Measurements from ENCODE around the gene GMNC. TPM values are rescaled to one million over a fixed set of nuclear protein-coding genes. Genes with fewer than 3 reads are reported as not detected.

Gene GMNC
- total RNA-seq, 4 donors from 2014 or later = not detected

- no peak overlapping the region for H3K4me3 ChIP-seq
- DNase-seq (ENCODE audit: extremely low spot score) = no peak
- 76% methylated on average over 2 of the region's 2 CpGs for WGBS
- H3K27ac ChIP-seq (replicated peaks in 1 of 4) = no peak overlapping the region
- TF ChIP-seq CTCF (IDR thresholded peaks at IDR 0.05) (no peak), POLR2AphosphoS5 (IDR thresholded peaks at IDR 0.05) (no peak), POLR2A (IDR thresholded peaks at IDR 0.05; ENCODE audit: low read depth) (no peak), EP300 (IDR thresholded peaks at IDR 0.05) (no peak)
- no peaks in the 10 kb centered on the region for H3K36me3 ChIP-seq
- no peaks in the 10 kb centered on the region for H3K27me3 ChIP-seq
- peaks cover 0 to 7% (median 0%) of the 10 kb centered on the region in 4 donors for H3K9me3 ChIP-seq
- intact Hi-C loops (cut with DNase I) = no loop called here
- H3K4me1 ChIP-seq = no peaks in the 10 kb centered on the region
Observed at GRCh38 chr3:190902292-190902691, 39.8 kb upstream of the GMNC start.

GRCh38 chr3:190892395-190892902 is 30.0 kb upstream of the GMNC start:
- H3K4me1 ChIP-seq = no peaks in the 10 kb centered on the region
- H3K9me3 ChIP-seq = peaks cover 0 to 15% (median 11%) of the 10 kb centered on the region in 4 donors
- no peak for DNase-seq (ENCODE audit: extremely low spot score)
- no peak overlapping the region for H3K4me3 ChIP-seq
- intact Hi-C loops (cut with DNase I) = no loop called here
- H3K36me3 ChIP-seq = no peaks in the 10 kb centered on the region
- no peaks in the 10 kb centered on the region for H3K27me3 ChIP-seq
- H3K27ac ChIP-seq (replicated peaks in 1 of 4) = no peak overlapping the region
- no peak for TF ChIP-seq CTCF (IDR thresholded peaks at IDR 0.05)
- no peak for TF ChIP-seq POLR2A (IDR thresholded peaks at IDR 0.05; ENCODE audit: low read depth)
- no peak for TF ChIP-seq EP300 (IDR thresholded peaks at IDR 0.05)
- TF ChIP-seq POLR2AphosphoS5 (IDR thresholded peaks at IDR 0.05) = no peak
- 64% methylated on average over 4 of the region's 4 CpGs for WGBS

- 77% methylated on average over 5 of the region's 5 CpGs for WGBS
- Histone ChIP-seq H3K4me1 (no peaks in the 10 kb centered on the region), H3K27ac (replicated peaks in 1 of 4) (no peak overlapping the region), H3K9me3 (no peaks in the 10 kb centered on the region), H3K27me3 (no peaks in the 10 kb centered on the region), H3K36me3 (no peaks in the 10 kb centered on the region), H3K4me3 (no peak overlapping the region)
- no peak for DNase-seq (ENCODE audit: extremely low spot score)
- TF ChIP-seq POLR2AphosphoS5 (IDR thresholded peaks at IDR 0.05) (no peak), EP300 (IDR thresholded peaks at IDR 0.05) (no peak), CTCF (IDR thresholded peaks at IDR 0.05) (no peak), POLR2A (IDR thresholded peaks at IDR 0.05; ENCODE audit: low read depth) (no peak)
- intact Hi-C loops (cut with DNase I) = no loop called here
Observed at GRCh38 chr3:190886945-190887344, 24.5 kb upstream of the GMNC start.

GRCh38 chr3:190883973-190884832 is 21.7 kb upstream of the GMNC start:
- intact Hi-C loops (cut with DNase I) = loop anchor here (2.0 kb wide), 1 partner anchor 167 kb away; no protein-coding TSS in a partner anchor
- H3K27ac ChIP-seq (replicated peaks in 1 of 4) = no peak overlapping the region
- H3K36me3 ChIP-seq = no peaks in the 10 kb centered on the region
- no peaks in the 10 kb centered on the region for H3K9me3 ChIP-seq
- H3K4me1 ChIP-seq = no peaks in the 10 kb centered on the region
- WGBS = 29% methylated on average over 7 of the region's 7 CpGs
- TF ChIP-seq POLR2A (IDR thresholded peaks at IDR 0.05; ENCODE audit: low read depth) (no peak), CTCF (IDR thresholded peaks at IDR 0.05) (peak; percentile 66 to 92 (median 83))
- H3K27me3 ChIP-seq = no peaks in the 10 kb centered on the region
- no peak overlapping the region for H3K4me3 ChIP-seq
- no peak for DNase-seq (ENCODE audit: extremely low spot score)

All from esophagus muscularis mucosa (tissue), 4 donors.